ENCODE measurements around the gene ANK2.
A peak's percentile ranks its signal among the peaks of the same experiment; 100 is the strongest.

Gene ANK2

DNA sequence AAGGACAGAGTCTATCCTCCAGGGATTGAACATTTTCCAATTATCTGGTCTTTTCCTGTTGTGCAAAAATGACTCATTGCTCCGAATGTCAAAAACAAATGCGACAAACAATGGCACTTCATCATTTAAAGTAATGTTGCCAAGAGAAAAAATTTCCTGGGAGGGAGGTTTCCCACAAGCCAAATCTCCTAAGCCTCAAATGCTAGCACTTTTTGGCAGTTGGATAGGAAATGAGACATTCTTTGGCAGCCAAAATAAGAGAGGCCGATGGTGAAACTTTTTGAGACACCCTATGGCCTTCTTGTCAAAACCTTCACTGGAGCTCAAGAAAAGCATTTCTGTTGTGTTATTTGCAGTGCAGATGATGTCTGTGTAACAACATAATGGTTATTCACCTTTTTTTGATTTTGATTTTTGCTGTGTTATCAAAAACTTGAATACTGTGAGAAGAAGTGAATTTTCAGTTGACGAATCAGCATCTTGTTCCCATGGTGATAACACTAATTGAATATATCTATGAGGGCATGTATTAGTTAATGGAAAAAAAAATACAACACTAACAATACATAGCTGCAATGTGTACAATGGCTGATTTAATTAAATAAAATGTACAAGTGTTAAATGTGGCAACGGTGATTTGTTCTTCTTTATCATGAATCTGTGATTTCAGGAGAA is 333.8 kb downstream of the ANK2 start:
- Histone ChIP-seq H3K27me3 (ENCODE audit: control insufficient read depth, insufficient read depth, low read length) (no peaks in the 10 kb centered on the region), H3K4me3 (ENCODE audit: low read length) (no peak overlapping the region), H3K9me3 (ENCODE audit: control insufficient read depth, insufficient read depth, low read length) (no peaks in the 10 kb centered on the region), H3K36me3 (ENCODE audit: control insufficient read depth, insufficient read depth, low read length) (peaks cover 7% of the 10 kb centered on the region; the same call in 1 of the 2 replicates), H3K4me1 (ENCODE audit: control insufficient read depth, insufficient read depth, low read length) (no peaks in the 10 kb centered on the region), H3K27ac (ENCODE audit: low read length) (no peak overlapping the region)
- DNase-seq (ENCODE audit: low read depth, low spot score): no peak
- no CpG with 5 or more reads among the region's 5 CpGs for WGBS (ENCODE audit: insufficient coverage, insufficient read length)

DNA sequence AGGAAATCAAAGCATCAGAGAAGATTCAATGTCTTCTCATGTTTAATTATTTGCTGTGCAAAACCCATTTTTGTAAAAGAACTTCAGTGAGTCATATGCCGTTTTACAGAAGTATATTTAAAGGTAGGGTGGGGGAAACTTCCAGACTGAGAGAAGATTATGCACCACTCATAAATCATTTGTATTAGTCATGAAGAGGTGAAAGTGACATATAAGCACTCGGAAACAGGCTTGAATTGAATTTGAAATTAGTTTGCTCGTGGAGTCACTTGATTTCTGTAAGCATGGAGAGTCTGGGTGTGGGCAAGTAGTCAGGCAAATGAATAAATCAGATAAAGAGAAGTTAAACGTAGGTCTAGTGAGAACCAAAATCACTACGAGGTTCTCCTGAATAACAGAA is 335.1 kb downstream of the ANK2 start:
- no peaks in the 10 kb centered on the region for H3K9me3 ChIP-seq (ENCODE audit: control insufficient read depth, insufficient read depth, low read length)
- H3K27ac ChIP-seq (ENCODE audit: low read length): no peak overlapping the region
- DNase-seq (ENCODE audit: low read depth, low spot score): no peak
- no CpG with 5 or more reads among the region's 5 CpGs for WGBS (ENCODE audit: insufficient coverage, insufficient read length)
- H3K27me3 ChIP-seq (ENCODE audit: control insufficient read depth, insufficient read depth, low read length): no peaks in the 10 kb centered on the region
- no peak overlapping the region for H3K4me3 ChIP-seq (ENCODE audit: low read length)
- H3K4me1 ChIP-seq (ENCODE audit: control insufficient read depth, insufficient read depth, low read length): no peaks in the 10 kb centered on the region
- peaks cover 7% of the 10 kb centered on the region; the same call in 1 of the 2 replicates for H3K36me3 ChIP-seq (ENCODE audit: control insufficient read depth, insufficient read depth, low read length)

DNA sequence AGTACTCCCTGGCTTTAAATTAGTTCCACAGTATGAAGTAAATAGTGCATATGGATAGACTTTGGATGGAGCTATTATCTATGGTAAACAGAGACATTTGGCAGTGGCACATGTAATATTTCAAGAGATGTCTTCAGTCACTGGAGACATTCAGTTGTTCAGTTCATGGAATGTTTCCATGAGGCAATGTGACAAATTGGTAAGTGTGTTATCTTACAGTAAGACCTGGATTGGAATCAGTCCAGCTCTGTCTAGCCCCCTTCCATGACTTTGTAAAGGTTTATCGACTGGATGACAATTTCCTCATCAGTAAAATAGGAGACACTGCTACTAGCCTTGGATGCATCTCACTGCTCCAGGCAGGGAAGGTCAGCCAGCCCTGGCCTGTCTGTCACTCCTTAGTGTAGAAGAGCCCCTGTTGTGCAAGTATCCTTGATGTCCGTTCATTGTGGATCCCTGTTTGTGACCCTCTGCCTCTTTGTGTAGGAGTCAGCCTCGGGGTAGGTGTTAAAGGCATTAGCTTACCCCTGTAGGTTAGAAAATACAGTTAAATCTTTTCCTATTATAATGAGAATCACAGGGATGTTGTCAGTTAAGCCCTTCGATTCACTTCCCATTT is 335.9 kb downstream of the ANK2 start:
- peaks cover 7% of the 10 kb centered on the region; the same call in 1 of the 2 replicates for H3K36me3 ChIP-seq (ENCODE audit: control insufficient read depth, insufficient read depth, low read length)
- no peak overlapping the region for H3K4me3 ChIP-seq (ENCODE audit: low read length)
- H3K4me1 ChIP-seq (ENCODE audit: control insufficient read depth, insufficient read depth, low read length): no peaks in the 10 kb centered on the region
- H3K27me3 ChIP-seq (ENCODE audit: control insufficient read depth, insufficient read depth, low read length): no peaks in the 10 kb centered on the region
- no peak for DNase-seq (ENCODE audit: low read depth, low spot score)
- no CpG with 5 or more reads among the region's 4 CpGs for WGBS (ENCODE audit: insufficient coverage, insufficient read length)
- H3K9me3 ChIP-seq (ENCODE audit: control insufficient read depth, insufficient read depth, low read length): no peaks in the 10 kb centered on the region
- no peak overlapping the region for H3K27ac ChIP-seq (ENCODE audit: low read length)

GRCh38 chr4:113389160-113389559 is 339.7 kb downstream of the ANK2 start:
- Histone ChIP-seq H3K4me3 (ENCODE audit: low read length) (no peak overlapping the region), H3K27ac (ENCODE audit: low read length) (no peak overlapping the region), H3K4me1 (ENCODE audit: control insufficient read depth, insufficient read depth, low read length) (no peaks in the 10 kb centered on the region), H3K27me3 (ENCODE audit: control insufficient read depth, insufficient read depth, low read length) (no peaks in the 10 kb centered on the region), H3K36me3 (ENCODE audit: control insufficient read depth, insufficient read depth, low read length) (no peaks in the 10 kb centered on the region), H3K9me3 (ENCODE audit: control insufficient read depth, insufficient read depth, low read length) (no peaks in the 10 kb centered on the region)
- WGBS (ENCODE audit: insufficient coverage, insufficient read length): no CpG with 5 or more reads among the region's 3 CpGs
- DNase-seq (ENCODE audit: low read depth, low spot score): no peak

DNA sequence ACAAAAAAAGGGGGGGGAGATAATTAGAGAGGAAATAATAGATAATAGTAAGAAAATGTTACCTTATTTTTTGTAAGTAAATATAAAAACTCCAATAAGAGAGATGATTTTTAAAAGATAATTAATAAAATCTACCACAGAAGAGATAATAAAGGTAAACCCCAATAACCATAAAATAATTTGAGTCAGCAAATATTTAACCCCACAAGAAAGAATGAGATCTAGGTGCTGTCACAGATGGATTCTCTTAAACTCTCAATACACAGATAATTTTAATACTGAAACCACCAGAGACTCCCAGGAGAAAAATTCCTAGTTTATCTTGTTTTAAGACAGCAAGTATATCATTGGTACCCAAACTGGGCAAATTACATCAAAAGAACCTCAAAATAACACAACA is 341.4 kb downstream of the ANK2 start:
- DNase-seq (ENCODE audit: low read depth, low spot score): no peak
- Histone ChIP-seq H3K4me1 (ENCODE audit: control insufficient read depth, insufficient read depth, low read length) (no peaks in the 10 kb centered on the region), H3K36me3 (ENCODE audit: control insufficient read depth, insufficient read depth, low read length) (no peaks in the 10 kb centered on the region), H3K27me3 (ENCODE audit: control insufficient read depth, insufficient read depth, low read length) (no peaks in the 10 kb centered on the region), H3K9me3 (ENCODE audit: control insufficient read depth, insufficient read depth, low read length) (no peaks in the 10 kb centered on the region), H3K4me3 (ENCODE audit: low read length) (no peak overlapping the region), H3K27ac (ENCODE audit: low read length) (no peak overlapping the region)

DNA sequence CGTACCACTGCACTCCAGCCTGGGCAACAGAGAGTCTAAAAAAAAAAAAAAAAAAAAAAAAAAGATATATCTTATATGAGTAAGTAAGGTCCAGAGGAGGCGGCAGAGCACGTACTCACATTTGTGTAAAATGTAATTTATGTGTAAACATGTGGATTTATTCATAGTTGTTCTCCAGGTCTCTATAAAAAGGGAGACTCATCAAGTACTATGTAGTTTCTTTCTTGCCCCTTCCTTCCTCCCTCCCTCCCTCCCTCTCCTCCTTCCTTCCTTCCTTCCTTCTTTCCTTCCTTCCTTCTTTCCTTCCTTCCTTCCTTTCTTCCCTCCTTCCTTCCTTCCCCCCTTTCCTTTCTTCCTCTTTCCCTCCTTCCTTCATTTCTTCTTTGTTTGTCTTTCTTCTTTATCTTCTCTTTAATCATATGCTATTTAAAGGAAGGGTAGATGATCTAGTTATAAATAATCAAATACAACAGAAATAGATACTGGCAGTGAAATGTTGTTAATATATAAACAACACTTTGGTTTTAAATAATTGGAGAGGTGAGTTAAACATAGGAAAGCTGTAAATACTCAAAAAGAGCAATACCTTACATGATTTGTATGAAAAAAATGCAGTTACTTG is 344.8 kb downstream of the ANK2 start:
- no peaks in the 10 kb centered on the region for H3K4me1 ChIP-seq (ENCODE audit: control insufficient read depth, insufficient read depth, low read length)
- H3K4me3 ChIP-seq (ENCODE audit: low read length): no peak overlapping the region
- no peaks in the 10 kb centered on the region for H3K9me3 ChIP-seq (ENCODE audit: control insufficient read depth, insufficient read depth, low read length)
- no peaks in the 10 kb centered on the region for H3K36me3 ChIP-seq (ENCODE audit: control insufficient read depth, insufficient read depth, low read length)
- no CpG with 5 or more reads among the region's 3 CpGs for WGBS (ENCODE audit: insufficient coverage, insufficient read length)
- no peak for DNase-seq (ENCODE audit: low read depth, low spot score)
- H3K27me3 ChIP-seq (ENCODE audit: control insufficient read depth, insufficient read depth, low read length): no peaks in the 10 kb centered on the region
- H3K27ac ChIP-seq (ENCODE audit: low read length): no peak overlapping the region

DNA sequence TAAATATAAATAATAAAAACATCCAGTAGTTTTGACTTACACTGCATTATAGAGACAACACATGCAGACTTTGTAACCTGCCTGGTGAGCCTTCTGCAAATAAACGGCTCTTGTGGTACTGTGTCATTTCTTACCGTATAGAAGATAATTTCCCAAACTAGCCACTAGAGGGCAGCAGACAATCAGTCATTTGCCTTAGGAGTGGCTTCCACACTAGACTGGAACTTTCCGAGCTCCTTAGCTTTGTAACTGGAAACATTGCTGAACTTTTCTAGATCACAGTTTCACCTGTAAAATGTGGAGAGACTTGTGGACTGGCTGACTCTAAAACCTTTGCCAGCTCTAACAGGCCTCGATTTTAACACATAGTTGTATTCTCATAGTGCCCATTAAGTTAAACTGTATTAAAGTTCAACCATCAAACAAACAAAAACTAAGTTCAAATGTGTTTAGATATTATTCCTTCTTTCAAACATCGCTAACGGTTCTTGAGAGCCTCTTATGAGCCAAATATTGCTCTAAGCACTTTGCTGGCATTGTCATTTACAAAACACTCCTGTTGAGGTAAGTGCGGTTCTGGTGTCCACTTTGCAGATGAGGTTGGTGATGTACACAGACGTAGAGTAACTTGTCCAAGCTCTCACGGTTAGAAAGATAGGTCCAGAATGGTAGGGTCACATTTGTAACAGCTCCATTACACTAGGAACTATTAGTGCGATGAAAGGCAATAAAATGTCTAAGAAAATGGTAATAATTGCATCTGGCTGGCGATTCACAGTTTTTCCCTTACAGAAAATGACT is 345.5 kb downstream of the ANK2 start:
- no peaks in the 10 kb centered on the region for H3K4me1 ChIP-seq (ENCODE audit: control insufficient read depth, insufficient read depth, low read length)
- H3K4me3 ChIP-seq (ENCODE audit: low read length): no peak overlapping the region
- H3K27ac ChIP-seq (ENCODE audit: low read length): no peak overlapping the region
- H3K9me3 ChIP-seq (ENCODE audit: control insufficient read depth, insufficient read depth, low read length): no peaks in the 10 kb centered on the region
- no peaks in the 10 kb centered on the region for H3K36me3 ChIP-seq (ENCODE audit: control insufficient read depth, insufficient read depth, low read length)
- no CpG with 5 or more reads among the region's 11 CpGs for WGBS (ENCODE audit: insufficient coverage, insufficient read length)
- peak; percentile 70 for DNase-seq (ENCODE audit: low read depth, low spot score)
- H3K27me3 ChIP-seq (ENCODE audit: control insufficient read depth, insufficient read depth, low read length): no peaks in the 10 kb centered on the region

DNA sequence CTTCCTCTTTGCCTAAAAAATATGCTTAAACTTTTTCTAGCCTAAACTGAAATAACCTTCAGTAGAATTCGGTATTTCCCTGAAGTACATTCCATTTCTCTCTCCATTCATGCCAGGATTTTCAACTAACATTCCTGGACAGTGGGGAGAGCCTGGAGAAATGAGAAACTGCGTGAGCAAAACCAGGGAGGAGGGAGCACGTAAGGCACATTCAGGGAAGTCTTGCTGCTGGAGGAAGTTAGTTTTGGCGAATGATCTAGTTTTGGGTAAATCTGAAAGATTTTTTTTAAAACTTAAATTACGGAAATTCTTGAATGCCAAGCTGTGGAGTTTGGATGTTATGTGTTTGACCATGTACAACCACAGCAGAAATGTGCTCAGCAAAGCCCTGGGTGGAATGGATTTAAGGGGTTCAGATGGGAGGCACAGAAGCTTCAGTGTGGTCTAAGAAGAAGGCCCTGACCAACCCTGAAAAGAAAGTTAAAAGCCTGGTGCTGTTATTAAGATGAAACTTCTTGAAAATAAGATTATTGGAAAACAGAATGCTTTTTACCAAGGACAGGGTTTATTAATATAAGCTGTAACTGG is 347.8 kb downstream of the ANK2 start:
- Histone ChIP-seq H3K27ac (ENCODE audit: low read length) (no peak overlapping the region), H3K4me1 (ENCODE audit: control insufficient read depth, insufficient read depth, low read length) (no peaks in the 10 kb centered on the region), H3K27me3 (ENCODE audit: control insufficient read depth, insufficient read depth, low read length) (no peaks in the 10 kb centered on the region), H3K4me3 (ENCODE audit: low read length) (no peak overlapping the region), H3K36me3 (ENCODE audit: control insufficient read depth, insufficient read depth, low read length) (no peaks in the 10 kb centered on the region), H3K9me3 (ENCODE audit: control insufficient read depth, insufficient read depth, low read length) (no peaks in the 10 kb centered on the region)
- 100% methylated on average over 1 of the region's 5 CpGs for whole genome bisulfite sequencing (ENCODE audit: insufficient coverage, insufficient read length)
- DNase-seq (ENCODE audit: low read depth, low spot score): no peak

DNA sequence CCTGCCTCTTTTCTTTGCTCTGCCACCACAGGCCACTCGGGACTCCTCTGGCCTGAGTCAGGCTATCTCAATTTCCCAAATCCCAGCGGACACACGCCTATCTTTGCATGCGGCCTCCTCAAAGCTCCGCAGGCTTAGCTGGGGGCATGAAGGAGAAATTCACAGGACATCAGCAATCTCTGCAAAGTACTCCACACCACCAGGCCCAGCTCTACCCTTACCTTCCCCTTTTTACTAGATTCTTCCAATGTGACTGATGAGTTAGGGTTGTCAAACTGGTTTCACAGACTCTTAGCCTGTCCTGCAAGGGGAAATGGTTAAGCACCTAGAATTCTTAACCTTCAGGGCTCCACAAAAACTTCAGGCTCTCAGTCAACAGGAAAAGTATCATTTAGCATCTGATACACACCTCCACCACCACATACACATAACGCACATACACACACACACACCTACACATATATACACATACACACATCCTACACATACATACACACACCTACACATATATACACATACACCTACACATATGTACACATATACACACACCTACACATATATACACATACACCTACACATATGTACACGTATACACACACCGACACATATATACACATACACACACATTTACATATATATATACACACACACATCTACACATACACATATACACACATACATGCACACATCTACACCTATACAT is 349.1 kb downstream of the ANK2 start:
- Histone ChIP-seq H3K27me3 (ENCODE audit: control insufficient read depth, insufficient read depth, low read length) (no peaks in the 10 kb centered on the region), H3K27ac (ENCODE audit: low read length) (no peak overlapping the region), H3K36me3 (ENCODE audit: control insufficient read depth, insufficient read depth, low read length) (no peaks in the 10 kb centered on the region), H3K4me3 (ENCODE audit: low read length) (no peak overlapping the region), H3K4me1 (ENCODE audit: control insufficient read depth, insufficient read depth, low read length) (no peaks in the 10 kb centered on the region), H3K9me3 (ENCODE audit: control insufficient read depth, insufficient read depth, low read length) (no peaks in the 10 kb centered on the region)
- WGBS (ENCODE audit: insufficient coverage, insufficient read length): 100% methylated on average over 3 of the region's 8 CpGs
- no peak for DNase-seq (ENCODE audit: low read depth, low spot score)

DNA sequence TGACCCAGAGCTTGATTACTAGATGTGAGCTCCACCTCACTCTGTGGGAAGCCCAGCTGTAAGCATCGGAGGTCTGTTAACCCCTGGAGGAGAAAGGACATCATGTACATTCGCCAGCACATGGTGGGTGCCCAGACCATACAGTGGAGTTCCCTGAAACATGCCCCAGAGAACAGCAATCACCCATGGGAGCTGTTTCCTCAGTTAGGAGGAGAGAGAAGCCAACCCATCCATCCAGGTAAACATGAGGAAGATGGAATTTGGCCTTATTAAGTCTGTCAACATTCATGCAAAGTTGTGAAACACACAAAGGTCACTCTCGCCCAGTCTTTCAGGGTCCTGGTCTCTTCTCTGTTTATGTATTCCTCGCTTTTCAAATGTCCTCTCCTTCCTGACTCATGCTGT is 354.7 kb downstream of the ANK2 start:
- DNase-seq (ENCODE audit: low read depth, low spot score): no peak
- no peaks in the 10 kb centered on the region for H3K36me3 ChIP-seq (ENCODE audit: control insufficient read depth, insufficient read depth, low read length)
- H3K27ac ChIP-seq (ENCODE audit: low read length): no peak overlapping the region
- no peak overlapping the region for H3K4me3 ChIP-seq (ENCODE audit: low read length)
- no peaks in the 10 kb centered on the region for H3K27me3 ChIP-seq (ENCODE audit: control insufficient read depth, insufficient read depth, low read length)
- no CpG with 5 or more reads among the region's 4 CpGs for WGBS (ENCODE audit: insufficient coverage, insufficient read length)
- H3K4me1 ChIP-seq (ENCODE audit: control insufficient read depth, insufficient read depth, low read length): no peaks in the 10 kb centered on the region
- no peaks in the 10 kb centered on the region for H3K9me3 ChIP-seq (ENCODE audit: control insufficient read depth, insufficient read depth, low read length)

All from iPS DF 6.9 (cell line).